HCT116 (cell line): ENCODE measurements around the gene CD7.

Source experiments
- ATF3 ChIP-seq: IDR thresholded peaks from 2 replicates; pipeline ENCODE4 v1.6.1; 2012
- CBX3 ChIP-seq: IDR thresholded peaks from 2 replicates; pipeline ENCODE4 v1.6.1; 2012; ENCODE audit warnings: low read depth
- CEBPB ChIP-seq: IDR thresholded peaks from 2 replicates; pipeline ENCODE4 v1.6.1; 2012; ENCODE audit warnings: low read depth
- CTCF ChIP-seq, 3 experiments: fragments of 200-600 bp in 1 of 3; sonication (generic) in 1 of 3; IDR thresholded peaks in 2 of 3; conservative IDR thresholded peaks in 1 of 3; 2 replicates each; pipeline ENCODE4 v1.5.1; 2012 to 2017; ENCODE audit warnings: low read depth in 2 of 3, low read length in 2 of 3, antibody characterized with exemption in 1 of 3, borderline replicate concordance in 1 of 3, control low read depth in 1 of 3, mild to moderate bottlenecking in 1 of 3, mixed read lengths in 1 of 3, mixed run types in 1 of 3, moderate library complexity in 1 of 3; ENCODE audit not compliant: insufficient read depth in 1 of 3
- EZH2 ChIP-seq: fragments of 200-600 bp; sonication (generic); IDR thresholded peaks from 2 replicates; pipeline ENCODE4 v1.6.1; 2017; ENCODE audit warnings: antibody characterized with exemption, mixed run types
- EZH2phosphoT487 ChIP-seq: fragments of 200-600 bp; IDR thresholded peaks from 2 replicates; pipeline ENCODE4 v1.6.1; 2018; ENCODE audit warnings: antibody characterized with exemption, borderline replicate concordance
- FOSL1 ChIP-seq: IDR thresholded peaks from 2 replicates; pipeline ENCODE4 v1.6.1; 2012; ENCODE audit warnings: low read depth
- MAX ChIP-seq: IDR thresholded peaks from 2 replicates; pipeline ENCODE4 v1.6.1; 2012
- POLR2A ChIP-seq: IDR thresholded peaks from 2 replicates; pipeline ENCODE4 v1.7.0; 2011; ENCODE audit warnings: borderline replicate concordance; ENCODE audit not compliant: insufficient read depth, insufficient read length; ENCODE audit errors: extremely low read depth
- RAD21 ChIP-seq: IDR thresholded peaks from 2 replicates; pipeline ENCODE4 v1.6.1; 2012; ENCODE audit warnings: low read depth, mild to moderate bottlenecking
- REST ChIP-seq: IDR thresholded peaks from 2 replicates; pipeline ENCODE4 v1.6.1; 2012; ENCODE audit warnings: low read depth
- SP1 ChIP-seq: IDR thresholded peaks from 2 replicates; pipeline ENCODE4 v1.6.1; 2012; ENCODE audit warnings: low read depth
- YY1 ChIP-seq: IDR thresholded peaks from 2 replicates; pipeline ENCODE4 v1.6.1; 2011; ENCODE audit warnings: low read length, low read depth, moderate library complexity, mild to moderate bottlenecking; ENCODE audit not compliant: insufficient replicate concordance; ENCODE audit errors: extremely low read depth
- ZBTB33 ChIP-seq: IDR thresholded peaks from 2 replicates; pipeline ENCODE4 v1.6.1; 2011; ENCODE audit warnings: mild to moderate bottlenecking, low read length, moderate library complexity; ENCODE audit not compliant: insufficient replicate concordance; ENCODE audit errors: extremely low read depth

GRCh38 chr17:82294064-82294773, 23.2 kb downstream of the CD7 start:
- no peak for TF ChIP-seq EZH2phosphoT487
- TF ChIP-seq POLR2A: peak; percentile 50
- no peak for TF ChIP-seq CTCF (IDR thresholded peaks at IDR 0.05 in 2 of 3, conservative IDR thresholded peaks at IDR 0.05 in 1 of 3; ENCODE audit: borderline replicate concordance in 1 of 3, insufficient read depth in 1 of 3, low read depth in 2 of 3, low read length in 2 of 3)
- TF ChIP-seq MAX: no peak
- TF ChIP-seq EZH2: no peak
- TF ChIP-seq REST: no peak
- TF ChIP-seq YY1: no peak
- TF ChIP-seq RAD21: no peak
- TF ChIP-seq ZBTB33: no peak
- TF ChIP-seq SP1: no peak
- no peak for TF ChIP-seq CBX3
- no peak for TF ChIP-seq FOSL1
- TF ChIP-seq CEBPB: no peak
- no peak for TF ChIP-seq ATF3
